ENCODE measurements around the gene LOXHD1. TPM values are rescaled to one million over a fixed set of nuclear protein-coding genes. Genes with fewer than 3 reads are reported as not detected.

LOXHD1 gene
- total and polyA plus RNA-seq, 3 donors from 2014 or later = 11.3 to 59.4 (median 29.6) TPM

DNA sequence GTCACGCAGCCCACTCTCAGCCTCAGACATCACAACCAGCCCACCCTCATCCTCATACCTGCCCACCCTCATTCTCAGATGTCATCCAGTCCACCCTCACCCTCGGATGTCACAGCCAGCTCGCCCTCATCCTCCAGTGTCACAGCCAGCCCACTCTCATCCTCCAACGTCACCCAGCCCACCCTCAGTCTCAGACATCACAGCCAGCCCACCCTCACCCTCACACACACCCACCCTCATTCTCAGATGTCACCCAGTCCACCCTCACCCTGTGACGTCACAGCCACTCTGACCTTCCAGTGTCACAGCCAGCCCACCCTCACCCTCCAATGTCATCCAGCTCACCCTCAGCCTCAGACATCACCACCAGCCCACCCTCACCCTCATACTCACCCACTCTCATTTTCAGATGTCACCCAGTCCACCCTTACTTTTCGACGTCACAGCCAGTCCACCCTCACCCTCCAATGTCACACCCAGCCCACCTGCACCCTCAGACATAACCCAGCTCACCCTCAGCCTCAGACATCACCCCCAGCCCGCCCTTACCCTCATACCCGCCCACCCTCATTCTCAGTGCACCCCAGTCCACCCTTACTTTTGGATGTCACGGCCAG, 100.3 kb downstream of the LOXHD1 start:
- no peaks in the 10 kb centered on the region for H3K27me3 ChIP-seq
- intact Hi-C loops (cut with DNase I; ENCODE audit: low total_unique reads) = no loop called here
- 87 to 93% methylated on average over 10 of the region's 10 CpGs for WGBS, 2 donors
- no peaks in the 10 kb centered on the region for H3K4me1 ChIP-seq
- H3K4me3 ChIP-seq = no peak overlapping the region
- H3K36me3 ChIP-seq (ENCODE audit: low read depth, missing control alignments) = no peaks in the 10 kb centered on the region
- no peak for DNase-seq
- TF ChIP-seq POLR2A (IDR thresholded peaks at IDR 0.05) = no peak
- no peak for TF ChIP-seq CTCF (IDR thresholded peaks at IDR 0.05)
- H3K27ac ChIP-seq = no peak overlapping the region
- no peaks in the 10 kb centered on the region for H3K9me3 ChIP-seq

GRCh38 chr18:46555724-46556123, 101.3 kb downstream of the LOXHD1 start:
- DNase-seq = no peak
- Histone ChIP-seq H3K4me3 (no peak overlapping the region), H3K9me3 (no peaks in the 10 kb centered on the region), H3K4me1 (no peaks in the 10 kb centered on the region), H3K36me3 (ENCODE audit: low read depth, missing control alignments) (no peaks in the 10 kb centered on the region), H3K27ac (no peak overlapping the region), H3K27me3 (no peaks in the 10 kb centered on the region)
- TF ChIP-seq POLR2A (IDR thresholded peaks at IDR 0.05) = no peak
- peak in 2 of 3 experiments; percentile 15 to 17 for TF ChIP-seq CTCF (IDR thresholded peaks at IDR 0.05)
- intact Hi-C loops (cut with DNase I; ENCODE audit: low total_unique reads) = no loop called here
- 64 to 80% methylated on average over 4 of the region's 4 CpGs for WGBS, 2 donors

GRCh38 chr18:46555213-46555612, 101.8 kb downstream of the LOXHD1 start:
- no peak for DNase-seq
- no peak overlapping the region for H3K27ac ChIP-seq
- no peaks in the 10 kb centered on the region for H3K36me3 ChIP-seq (ENCODE audit: low read depth, missing control alignments)
- TF ChIP-seq CTCF (IDR thresholded peaks at IDR 0.05) (no peak), POLR2A (IDR thresholded peaks at IDR 0.05) (no peak)
- no peaks in the 10 kb centered on the region for H3K27me3 ChIP-seq
- H3K4me1 ChIP-seq = no peaks in the 10 kb centered on the region
- intact Hi-C loops (cut with DNase I; ENCODE audit: low total_unique reads) = no loop called here
- H3K9me3 ChIP-seq = no peaks in the 10 kb centered on the region
- no peak overlapping the region for H3K4me3 ChIP-seq
- WGBS, 2 donors = 40 to 48% methylated on average over 2 of the region's 2 CpGs

DNA sequence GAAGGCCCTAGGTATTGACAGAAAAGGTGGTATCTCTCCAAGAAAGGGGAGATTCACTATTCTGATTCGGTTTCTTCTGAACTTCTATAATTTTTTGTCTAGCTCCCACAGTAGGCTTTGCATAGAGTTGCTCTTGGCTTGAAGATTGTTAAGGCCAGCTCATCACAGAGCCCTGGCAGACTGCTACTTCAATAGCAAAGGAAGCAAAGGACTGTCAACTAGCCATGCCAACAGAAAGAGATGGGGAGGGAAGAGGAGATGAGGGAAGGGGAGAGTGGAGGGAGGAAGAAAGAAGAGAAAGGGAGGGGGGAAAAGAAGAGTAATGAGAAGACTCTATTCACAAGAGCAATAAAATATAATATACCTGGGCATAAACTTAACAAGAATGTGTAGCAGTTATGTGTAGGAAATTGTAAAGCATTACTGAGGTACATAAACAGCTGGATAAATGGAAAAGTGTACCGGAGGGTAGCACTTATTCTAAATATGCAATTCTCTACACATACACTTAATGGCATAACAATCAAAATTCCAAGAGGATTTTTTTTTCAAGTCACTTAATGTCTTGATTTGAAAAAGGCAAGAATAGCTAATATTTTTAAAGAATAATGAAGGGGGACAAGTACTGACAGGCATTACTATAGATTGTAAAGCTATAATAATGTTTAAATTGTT, 102.5 kb downstream of the LOXHD1 start:
- H3K4me1 ChIP-seq = no peaks in the 10 kb centered on the region
- 91% methylated on average over 2 of the region's 2 CpGs for WGBS, 2 donors
- H3K9me3 ChIP-seq = no peaks in the 10 kb centered on the region
- intact Hi-C loops (cut with DNase I; ENCODE audit: low total_unique reads) = no loop called here
- H3K27ac ChIP-seq = no peak overlapping the region
- no peak for DNase-seq
- H3K4me3 ChIP-seq = no peak overlapping the region
- TF ChIP-seq CTCF (IDR thresholded peaks at IDR 0.05) = no peak
- no peak for TF ChIP-seq POLR2A (IDR thresholded peaks at IDR 0.05)
- no peaks in the 10 kb centered on the region for H3K36me3 ChIP-seq (ENCODE audit: low read depth, missing control alignments)
- H3K27me3 ChIP-seq = no peaks in the 10 kb centered on the region

DNA sequence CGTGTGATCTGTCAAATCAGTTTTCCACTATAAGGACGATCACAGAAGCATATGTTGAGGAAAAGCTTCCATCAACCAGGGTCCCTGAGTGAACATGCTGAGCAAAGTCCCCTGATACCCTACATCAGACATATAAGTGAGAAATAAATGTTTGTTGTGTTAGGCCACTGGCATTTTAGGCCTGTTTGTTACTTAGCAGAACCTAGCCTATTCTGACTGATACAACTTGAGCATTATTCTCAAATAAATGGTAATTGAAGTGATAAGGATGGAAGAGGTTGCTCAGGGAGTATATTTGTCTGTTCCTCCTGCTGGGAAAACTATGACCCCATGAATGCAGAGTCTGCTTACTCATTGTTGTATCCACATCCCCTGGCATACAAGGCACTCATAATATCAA, 106.4 kb downstream of the LOXHD1 start:
- no peaks in the 10 kb centered on the region for H3K9me3 ChIP-seq
- no peaks in the 10 kb centered on the region for H3K36me3 ChIP-seq (ENCODE audit: low read depth, missing control alignments)
- no peak overlapping the region for H3K27ac ChIP-seq
- TF ChIP-seq POLR2A (IDR thresholded peaks at IDR 0.05) (no peak), CTCF (IDR thresholded peaks at IDR 0.05) (no peak)
- intact Hi-C loops (cut with DNase I; ENCODE audit: low total_unique reads) = no loop called here
- H3K4me1 ChIP-seq = no peaks in the 10 kb centered on the region
- no peak overlapping the region for H3K4me3 ChIP-seq
- no peak for DNase-seq
- H3K27me3 ChIP-seq = no peaks in the 10 kb centered on the region
- WGBS, 2 donors = 93 to 94% methylated on average over 2 of the region's 2 CpGs

All from testis (tissue), 3 donors.